GM23338 (cell line): ENCODE measurements around the gene SLC12A7.

ENCODE experiments used
- ETS1 ChIP-seq: IDR thresholded peaks from 2 replicates; pipeline ENCODE4 v1.6.1; 2016; ENCODE audit warnings: antibody characterized with exemption
- EZH2 ChIP-seq: fragments of 200-600 bp; sonication (generic); IDR thresholded peaks from one replicate; pipeline ENCODE4 v1.8.0; 2017; ENCODE audit warnings: antibody characterized with exemption, mild to moderate bottlenecking, low read depth; ENCODE audit not compliant: unreplicated experiment
- JUNB ChIP-seq: IDR thresholded peaks from one replicate; pipeline ENCODE4 v1.6.1; 2016; ENCODE audit warnings: antibody characterized with exemption; ENCODE audit not compliant: unreplicated experiment
- NANOG ChIP-seq: IDR thresholded peaks from 2 replicates; pipeline ENCODE4 v1.6.1; 2016; ENCODE audit warnings: antibody characterized with exemption, borderline replicate concordance
- POLR2AphosphoS5 ChIP-seq: IDR thresholded peaks from 2 replicates; pipeline ENCODE4 v1.6.1; 2016; ENCODE audit warnings: antibody characterized with exemption, low read depth
- STAT1 ChIP-seq: IDR thresholded peaks from one replicate; pipeline ENCODE4 v1.6.1; 2016; ENCODE audit warnings: antibody characterized with exemption; ENCODE audit not compliant: unreplicated experiment
- ZNF331 ChIP-seq: fragments of 250-450 bp; sonication (Bioruptor Pico); IDR thresholded peaks from 2 replicates; pipeline ENCODE4 v1.5.0; 2020; ENCODE audit warnings: low read depth, mild to moderate bottlenecking, moderate library complexity
- TF ChIP-seq, protein P1 (sequence below), 2 experiments: fragments of 200-600 bp in 1 of 2; sonication (generic) in 1 of 2; conservative IDR thresholded peaks; 2 replicates each; pipeline versions ENCODE4 v1.5.1 to v1.6.1; 2016 to 2017; ENCODE audit warnings: antibody characterized with exemption in 2 of 2, low read depth in 2 of 2, mild to moderate bottlenecking in 2 of 2, moderate library complexity in 1 of 2

- TF ChIP-seq, protein P1, sequence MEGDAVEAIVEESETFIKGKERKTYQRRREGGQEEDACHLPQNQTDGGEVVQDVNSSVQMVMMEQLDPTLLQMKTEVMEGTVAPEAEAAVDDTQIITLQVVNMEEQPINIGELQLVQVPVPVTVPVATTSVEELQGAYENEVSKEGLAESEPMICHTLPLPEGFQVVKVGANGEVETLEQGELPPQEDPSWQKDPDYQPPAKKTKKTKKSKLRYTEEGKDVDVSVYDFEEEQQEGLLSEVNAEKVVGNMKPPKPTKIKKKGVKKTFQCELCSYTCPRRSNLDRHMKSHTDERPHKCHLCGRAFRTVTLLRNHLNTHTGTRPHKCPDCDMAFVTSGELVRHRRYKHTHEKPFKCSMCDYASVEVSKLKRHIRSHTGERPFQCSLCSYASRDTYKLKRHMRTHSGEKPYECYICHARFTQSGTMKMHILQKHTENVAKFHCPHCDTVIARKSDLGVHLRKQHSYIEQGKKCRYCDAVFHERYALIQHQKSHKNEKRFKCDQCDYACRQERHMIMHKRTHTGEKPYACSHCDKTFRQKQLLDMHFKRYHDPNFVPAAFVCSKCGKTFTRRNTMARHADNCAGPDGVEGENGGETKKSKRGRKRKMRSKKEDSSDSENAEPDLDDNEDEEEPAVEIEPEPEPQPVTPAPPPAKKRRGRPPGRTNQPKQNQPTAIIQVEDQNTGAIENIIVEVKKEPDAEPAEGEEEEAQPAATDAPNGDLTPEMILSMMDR (conservative IDR thresholded peaks at IDR 0.05; ENCODE audit: low read depth in 2 of 2): no peak
- TF ChIP-seq POLR2AphosphoS5: no peak
- no peak for TF ChIP-seq EZH2
- no peak for TF ChIP-seq NANOG
- TF ChIP-seq ETS1: no peak
- TF ChIP-seq JUNB: no peak
- no peak for TF ChIP-seq STAT1
- no peak for TF ChIP-seq ZNF331
Measured at GRCh38 chr5:1065143-1065750, 46.6 kb downstream of the SLC12A7 start.
